GM19099 (cell line): ENCODE data around the gene INTS1.

Experiments used
- POLR2A ChIP-seq: IDR thresholded peaks from 3 replicates; pipeline ENCODE4 v1.6.1; 2011; ENCODE audit warnings: low read depth; ENCODE audit not compliant: insufficient read length; ENCODE audit errors: extremely low read depth

The INTS1 gene

DNA sequence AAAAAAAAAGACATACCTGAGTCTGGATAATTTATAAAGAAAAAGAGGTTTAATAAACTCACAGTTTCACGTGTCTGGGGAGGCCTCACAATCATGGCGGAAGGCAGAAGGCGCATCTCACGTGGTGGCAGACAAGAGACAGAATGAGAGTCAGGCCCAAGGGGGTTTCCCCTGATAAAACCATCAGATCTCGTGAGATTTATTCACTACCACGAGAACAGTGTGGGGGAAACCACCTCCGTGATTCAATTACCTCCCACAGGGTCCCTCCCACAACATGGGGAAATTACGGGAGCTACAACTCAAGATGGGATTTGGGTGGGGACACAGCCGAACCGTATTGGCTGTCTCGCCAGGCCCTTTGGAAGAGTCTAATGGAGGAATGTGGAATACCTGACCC is 17.3 kb upstream of the INTS1 start:
- no peak for TF ChIP-seq POLR2A

GRCh38 chr7:1520539-1521234 is 16.5 kb upstream of the INTS1 start:
- no peak for TF ChIP-seq POLR2A

DNA sequence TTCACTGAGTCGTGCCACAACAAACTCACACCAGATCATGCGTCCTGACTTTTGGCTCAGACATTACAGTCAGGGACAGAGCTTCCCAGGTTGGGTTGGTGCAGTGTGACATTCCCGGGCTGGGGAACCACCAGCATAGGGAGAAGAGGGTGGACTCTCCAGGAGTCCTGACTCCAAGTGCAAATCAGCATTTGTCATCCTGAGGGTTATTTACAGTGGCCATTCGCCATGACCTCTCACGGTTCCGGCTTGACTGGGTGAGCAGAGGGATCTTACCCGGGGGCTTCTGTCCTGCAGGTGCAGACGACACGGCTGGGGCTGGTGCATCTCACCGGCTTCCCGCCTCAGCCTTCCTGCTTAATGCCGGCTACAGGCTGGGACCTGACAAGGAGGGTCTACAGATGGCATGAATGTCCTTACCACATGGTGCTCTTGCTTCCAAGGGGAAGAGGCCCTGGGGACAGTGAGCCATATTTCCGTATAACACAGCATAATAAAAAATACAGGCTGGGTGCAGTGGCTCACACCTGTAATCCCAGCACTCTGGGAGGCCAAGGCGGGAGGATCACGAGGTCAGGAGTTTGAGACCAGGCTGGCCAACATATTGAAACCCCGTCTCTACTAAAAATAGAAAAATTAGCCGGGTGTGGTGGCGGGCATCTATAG is 12.5 kb upstream of the INTS1 start:
- TF ChIP-seq POLR2A = no peak

DNA sequence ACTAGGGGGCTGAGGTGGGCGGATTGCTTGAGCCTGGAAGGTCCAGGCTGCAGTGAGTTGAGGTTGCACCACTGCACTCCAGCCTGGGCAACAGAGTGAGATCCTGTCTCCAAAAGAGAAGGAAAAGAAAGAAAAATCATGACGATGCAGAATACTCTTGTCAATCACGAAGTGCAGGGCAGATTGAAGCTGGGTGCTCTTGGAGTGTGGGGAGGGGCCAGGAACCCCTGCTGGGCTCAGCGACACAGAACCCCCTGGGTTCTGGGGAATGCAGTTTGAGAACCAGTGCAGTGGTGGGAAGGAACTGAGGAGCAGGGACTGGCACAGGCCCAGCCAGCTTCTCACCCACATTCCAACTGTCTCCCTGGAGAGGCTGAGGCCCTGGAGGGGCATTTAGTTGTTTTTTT is 10.8 kb upstream of the INTS1 start:
- no peak for TF ChIP-seq POLR2A

DNA sequence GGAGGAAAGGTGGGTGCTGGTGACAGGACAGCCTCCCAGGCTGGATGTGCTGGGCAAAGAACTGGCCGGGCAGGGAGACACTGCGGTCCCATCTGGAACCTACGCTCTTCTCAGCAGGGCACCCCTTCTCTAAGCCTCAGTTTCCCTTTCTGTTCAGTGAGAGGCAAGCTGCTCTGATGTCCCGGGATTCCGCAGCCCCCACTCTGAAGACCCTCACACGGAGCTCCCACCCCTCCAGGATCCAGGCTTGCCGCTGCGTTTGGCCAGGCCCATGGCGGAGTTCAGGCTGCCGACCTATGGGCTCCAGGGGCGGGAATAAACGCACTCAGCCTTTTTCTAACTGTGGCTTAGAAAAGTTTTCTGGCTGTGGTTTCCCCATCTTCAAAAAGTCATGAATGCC is 10.2 kb upstream of the INTS1 start:
- TF ChIP-seq POLR2A = no peak

- no peak for TF ChIP-seq POLR2A
Measured at GRCh38 chr7:1513657-1514095, 9.5 kb upstream of the INTS1 start.

- TF ChIP-seq POLR2A = no peak
Measured at GRCh38 chr7:1512781-1513656, 8.8 kb upstream of the INTS1 start.

DNA sequence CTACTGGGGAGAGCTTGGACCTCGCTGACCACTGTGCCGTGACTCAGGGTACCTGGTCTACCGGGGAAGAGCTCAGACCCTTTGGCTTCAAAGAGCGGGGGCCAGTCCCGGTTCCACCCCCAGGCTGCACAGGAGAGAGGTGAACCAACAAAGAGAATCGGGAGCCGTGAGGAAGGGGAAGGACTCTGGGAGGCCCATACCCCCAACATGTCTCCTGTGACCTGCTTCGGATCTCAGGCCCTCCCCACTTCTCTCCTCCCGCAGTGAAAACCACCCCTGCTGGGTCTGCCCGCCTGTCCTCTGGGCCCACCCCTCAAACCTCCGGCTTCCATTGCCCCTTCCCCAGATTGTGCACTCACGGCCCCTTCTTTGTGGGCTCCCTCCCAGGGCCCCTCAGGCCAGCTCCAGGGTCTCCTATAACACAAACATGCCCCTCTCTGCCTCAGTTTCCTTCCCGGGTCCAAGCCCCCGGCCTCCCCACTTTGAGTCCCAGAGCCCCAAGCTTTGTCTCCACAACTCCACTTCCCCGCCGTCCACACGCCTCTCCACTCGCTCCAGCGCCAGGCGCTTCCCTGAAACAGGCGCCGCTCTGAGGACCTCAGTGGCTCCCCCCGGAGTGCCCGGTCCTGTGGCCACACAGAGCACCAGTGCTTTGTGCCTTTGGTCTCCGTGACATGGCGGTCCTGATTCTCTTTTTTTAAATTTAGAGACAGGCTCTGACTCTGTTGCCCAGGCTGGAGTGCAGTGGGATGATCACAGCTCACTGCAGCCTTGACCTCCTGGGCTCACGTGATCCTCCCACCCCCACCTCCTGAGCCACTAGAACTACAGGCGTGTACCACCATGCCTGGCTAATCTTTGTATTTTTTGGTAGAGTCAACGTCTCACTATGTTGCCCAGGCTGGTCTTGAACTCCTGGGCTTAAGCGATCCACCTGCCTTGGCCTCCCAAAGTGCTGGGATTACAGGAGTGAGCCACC is 7.5 kb upstream of the INTS1 start:
- no peak for TF ChIP-seq POLR2A

GRCh38 chr7:1510780-1511154 is 6.6 kb upstream of the INTS1 start:
- TF ChIP-seq POLR2A = no peak

DNA sequence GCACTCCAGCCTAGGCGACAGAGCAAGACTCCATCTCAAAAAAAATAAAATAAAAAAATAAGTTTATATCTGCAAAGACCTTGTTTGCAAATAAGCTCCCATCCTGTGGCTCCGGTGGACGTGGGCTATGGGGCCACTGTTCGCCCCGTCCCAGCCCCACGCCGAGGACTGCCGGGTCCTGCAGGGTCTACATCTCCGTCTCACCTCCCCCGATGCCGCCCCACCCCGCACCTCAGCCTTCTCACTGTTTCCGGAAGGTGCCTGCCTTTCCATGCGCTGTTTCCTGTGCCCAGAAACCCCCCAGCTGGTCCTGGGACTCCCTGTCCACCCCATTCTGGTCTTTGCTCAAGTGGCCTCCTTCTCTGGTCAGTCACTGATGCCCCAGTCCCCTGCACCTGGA is 5.0 kb upstream of the INTS1 start:
- no peak for TF ChIP-seq POLR2A

DNA sequence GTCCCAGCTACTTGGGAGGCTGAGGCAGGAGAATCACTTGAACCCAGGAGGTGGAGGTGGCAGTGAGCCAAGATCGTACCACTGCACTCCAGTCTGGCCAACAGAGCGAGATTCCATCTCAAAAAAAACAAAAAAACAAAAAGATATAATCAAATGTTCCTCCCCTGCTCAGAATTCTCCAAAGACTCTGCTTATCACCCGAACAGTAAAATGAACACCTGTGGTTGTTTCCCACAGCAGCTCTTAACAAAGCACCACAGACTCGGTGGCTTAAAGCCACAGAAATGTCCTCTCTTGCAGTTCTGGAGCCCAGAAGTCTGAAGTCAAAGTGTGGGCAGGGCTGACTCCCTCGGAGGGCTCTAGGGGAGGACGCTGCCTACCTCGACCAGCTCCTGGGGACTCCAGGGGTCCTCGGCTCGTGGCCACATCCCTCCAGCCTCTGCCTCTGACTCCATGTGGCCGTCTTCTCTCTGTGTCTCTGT is 4.1 kb upstream of the INTS1 start:
- no peak for TF ChIP-seq POLR2A

DNA sequence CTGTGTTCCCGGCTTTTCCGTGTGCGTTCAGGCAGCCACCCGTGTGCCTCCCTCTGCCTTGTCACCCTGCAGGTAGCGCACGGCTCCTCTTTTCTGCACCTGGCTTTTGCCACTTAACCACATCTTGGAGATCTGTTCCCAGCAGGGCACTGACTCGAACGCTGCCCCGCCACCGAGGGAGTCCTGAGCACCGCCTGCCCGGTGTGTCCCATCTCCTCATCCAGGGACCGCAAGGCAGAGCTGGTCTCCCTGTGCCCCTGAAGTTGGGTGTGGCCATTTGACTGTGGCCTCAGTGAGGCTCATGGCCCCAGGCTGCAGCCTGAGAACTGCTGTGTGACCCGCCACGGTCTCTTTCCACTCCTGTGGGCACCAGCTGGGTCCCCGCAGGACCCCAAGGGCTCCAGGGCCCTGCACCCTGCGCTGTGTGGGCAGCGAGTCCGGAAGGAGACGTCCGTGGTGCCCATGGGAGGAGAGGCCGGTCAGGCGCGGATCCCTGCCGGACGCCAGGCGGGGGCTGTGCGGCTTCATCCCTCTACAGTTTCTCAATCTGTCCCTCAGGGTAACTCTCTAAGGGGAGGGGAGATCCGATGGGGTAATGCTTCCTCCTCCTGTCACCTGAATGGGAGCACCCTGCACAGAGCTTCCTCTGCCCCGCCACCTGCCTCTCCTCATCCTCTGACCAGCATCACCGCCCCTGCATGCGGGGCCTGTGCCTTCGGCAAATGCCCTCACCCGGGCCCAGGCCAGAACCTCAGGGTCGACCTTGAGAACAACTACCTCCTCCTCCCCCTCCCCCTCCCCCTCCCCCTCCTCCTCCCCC is 1.8 kb upstream of the INTS1 start:
- TF ChIP-seq POLR2A = no peak

DNA sequence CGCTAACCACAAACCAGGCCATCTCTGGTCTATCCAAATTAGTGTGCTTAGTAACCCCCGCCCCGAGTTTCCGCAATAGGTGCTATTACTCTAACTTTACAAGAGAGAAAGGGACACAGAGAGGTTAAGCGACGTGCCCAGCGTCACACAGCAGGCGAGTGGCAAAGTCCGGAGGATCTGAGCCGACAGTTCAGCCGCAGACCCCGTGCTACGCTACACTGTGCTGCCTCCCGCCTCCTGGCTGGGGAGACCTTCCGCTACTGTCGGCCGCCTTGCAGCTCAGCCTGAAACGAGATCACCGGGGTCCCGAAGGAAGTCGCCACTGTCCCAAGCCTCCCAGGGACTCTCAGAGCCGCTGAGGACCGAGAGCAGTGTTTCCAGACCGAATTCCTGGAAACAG is 799 bp downstream of the INTS1 start:
- no peak for TF ChIP-seq POLR2A

- no peak for TF ChIP-seq POLR2A
Measured at GRCh38 chr7:1502845-1503244, 1.3 kb downstream of the INTS1 start.
